HG03575 (cell line): ENCODE results near the gene GPR39.

Experiments
- ATAC-seq: cut with Tn5 transposase; IDR thresholded peaks from one replicate; pipeline ENCODE4 v1.9.1; 2021; ENCODE audit not compliant: unreplicated experiment, insufficient number of reproducible peaks, low FRiP score; ENCODE audit errors: extremely low read depth

The GPR39 gene

GRCh38 chr2:132671151-132671835 is 254.7 kb downstream of the GPR39 start:
- no peak for ATAC-seq

DNA sequence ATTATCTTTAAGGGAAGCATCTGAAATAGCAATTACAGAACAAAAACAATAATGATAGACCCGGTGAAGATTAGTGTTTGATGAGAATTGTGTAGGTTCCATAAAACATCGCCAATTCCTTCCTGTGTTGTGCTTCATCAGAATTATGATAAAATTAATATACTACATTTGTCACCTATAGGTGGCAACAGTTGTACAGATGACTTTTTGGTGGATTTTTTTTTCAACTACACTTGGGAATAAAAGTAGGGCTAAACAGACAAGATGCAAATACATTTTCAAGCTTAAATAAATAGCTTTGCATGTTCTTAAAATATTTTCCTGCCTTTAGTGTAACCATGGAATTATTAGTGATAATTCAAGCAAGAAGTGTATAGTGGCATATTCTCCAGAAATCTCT is 260.4 kb downstream of the GPR39 start:
- no peak for ATAC-seq

GRCh38 chr2:132677661-132678060 is 261.1 kb downstream of the GPR39 start:
- no peak for ATAC-seq

GRCh38 chr2:132678483-132678882 is 261.9 kb downstream of the GPR39 start:
- ATAC-seq: no peak

- ATAC-seq: no peak
Measured at GRCh38 chr2:132680544-132680943, 263.9 kb downstream of the GPR39 start.

- ATAC-seq: no peak
Measured at GRCh38 chr2:132681766-132682165, 265.2 kb downstream of the GPR39 start.

GRCh38 chr2:132690664-132691303 is 274.2 kb downstream of the GPR39 start:
- no peak for ATAC-seq

DNA sequence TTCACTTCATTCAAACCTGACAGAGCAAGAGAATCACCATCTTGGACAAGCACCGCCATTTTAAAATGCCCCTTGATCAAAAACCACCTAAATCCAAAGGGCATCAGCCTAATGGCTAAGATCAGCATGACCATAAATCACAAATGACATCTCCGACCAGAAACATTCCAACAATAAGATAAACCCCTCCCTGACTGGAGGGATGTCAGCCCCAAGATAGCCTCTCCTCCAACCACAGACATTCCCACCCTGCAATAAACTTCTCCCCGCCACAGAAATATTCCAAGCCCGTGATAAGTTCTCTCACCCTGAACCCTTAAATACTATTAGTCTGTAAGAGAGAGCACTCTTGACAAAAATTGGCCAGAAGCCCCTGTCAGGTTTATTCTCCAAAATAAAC is 275.0 kb downstream of the GPR39 start:
- no peak for ATAC-seq

GRCh38 chr2:132692816-132693215 is 276.2 kb downstream of the GPR39 start:
- ATAC-seq: no peak
